PC-3 (cell line): Measurements from ENCODE around the gene GPR50. TPM values are rescaled to one million over a fixed set of nuclear protein-coding genes. Genes with fewer than 3 reads are reported as not detected.

Experiments
- ATAC-seq: fragments of 200-7000 bp; cut with Tn5 transposase; 2 replicates; pipeline ENCODE4 v1.9.1; 2020; ENCODE audit warnings: mild to moderate bottlenecking, moderate library complexity
- BruUV-seq: library from RNA; stranded (reverse); fragments of 400-500 nt; replicated peaks from 2 replicates; lab custom pipeline; 2021; lab: Mats Ljungman, UMichigan
- CTCF ChIA-PET: fragments of 300-600 bp; sonication (Branson Sonifier 250); formaldehyde crosslinking; loops from one replicate; lab custom pipeline; 2022; ENCODE audit warnings: antibody characterized with exemption; lab: Charles Lee
- POLR2A ChIA-PET: fragments of 300-600 bp; sonication (Branson Sonifier 250); formaldehyde crosslinking; loops from one replicate; lab custom pipeline; 2022; ENCODE audit warnings: antibody characterized with exemption; ENCODE audit not compliant: unreplicated experiment; lab: Charles Lee
- DNase-seq: peaks from one replicate; pipeline ENCODE4 v3.0.0-alpha.2; 2015
- H2AFZ ChIP-seq: fragments of 300-600 bp; sonication (generic); 2 replicates; pipeline ENCODE4 v1.6.0; 2016; ENCODE audit warnings: antibody characterized with exemption, low read length
- H3F3A ChIP-seq: fragments of 300-600 bp; sonication (generic); one replicate; pipeline ENCODE4 v1.6.0; 2017; ENCODE audit warnings: antibody characterized with exemption, low read length, control low read depth, mild to moderate bottlenecking; ENCODE audit not compliant: unreplicated experiment
- H3K27ac ChIP-seq: fragments of 300-600 bp; sonication (generic); 2 replicates; pipeline ENCODE4 v1.5.1; 2016; ENCODE audit warnings: mild to moderate bottlenecking, low read length
- H3K27me3 ChIP-seq: fragments of 300-600 bp; sonication (generic); 2 replicates; pipeline ENCODE4 v1.6.1; 2016; ENCODE audit warnings: low read length, mixed read lengths
- H3K36me3 ChIP-seq: fragments of 300-600 bp; sonication (generic); 2 replicates; pipeline ENCODE4 v1.6.1; 2016; ENCODE audit warnings: low read depth, mixed run types, low read length, mixed read lengths
- H3K4me1 ChIP-seq: fragments of 300-600 bp; sonication (generic); 2 replicates; pipeline ENCODE4 v1.5.1; 2016; ENCODE audit warnings: low read length; ENCODE audit not compliant: insufficient read depth
- H3K4me2 ChIP-seq: fragments of 300-600 bp; sonication (generic); 2 replicates; pipeline ENCODE4 v1.6.0; 2016; ENCODE audit warnings: low read length
- H3K4me3 ChIP-seq: fragments of 300-600 bp; sonication (generic); 2 replicates; pipeline ENCODE4 v1.5.1; 2016; ENCODE audit warnings: mild to moderate bottlenecking, low read length, mixed read lengths
- H3K79me2 ChIP-seq: fragments of 300-600 bp; sonication (generic); 2 replicates; pipeline ENCODE4 v1.6.1; 2017; ENCODE audit warnings: low read length, mixed read lengths
- H3K9ac ChIP-seq: fragments of 300-600 bp; sonication (generic); 2 replicates; pipeline ENCODE4 v1.6.0; 2016; ENCODE audit warnings: mild to moderate bottlenecking, low read length
- H3K9me2 ChIP-seq: fragments of 300-600 bp; sonication (generic); replicated peaks from 2 replicates; pipeline ENCODE4 v1.6.1; 2016; ENCODE audit warnings: mixed run types, low read length, mixed read lengths
- H3K9me3 ChIP-seq: fragments of 300-600 bp; sonication (generic); 2 replicates; pipeline ENCODE4 v1.6.1; 2016; ENCODE audit warnings: low read length, mixed read lengths
- H4K20me1 ChIP-seq: fragments of 300-600 bp; sonication (generic); 2 replicates; pipeline ENCODE4 v1.6.1; 2016; ENCODE audit warnings: low read length, mixed read lengths
- CTCF ChIP-seq: fragments of 300-600 bp; sonication (generic); conservative IDR thresholded peaks from 2 replicates; pipeline ENCODE4 v1.5.1; 2017; ENCODE audit warnings: antibody characterized with exemption, low read depth, mild to moderate bottlenecking, low read length
- EZH2 ChIP-seq: fragments of 300-600 bp; sonication (generic); IDR thresholded peaks from one replicate; pipeline ENCODE4 v1.6.1; 2017; ENCODE audit warnings: antibody characterized with exemption, mild to moderate bottlenecking, low read length; ENCODE audit not compliant: unreplicated experiment
- EZH2phosphoT487 ChIP-seq: fragments of 300-600 bp; sonication (generic); IDR thresholded peaks from 2 replicates; pipeline ENCODE4 v1.6.1; 2018; ENCODE audit warnings: mild to moderate bottlenecking, antibody characterized with exemption, low read length, borderline replicate concordance
- intact Hi-C: fragments of 100-400 bp; cut with micrococcal nuclease; formaldehyde crosslinking; loops from 2 replicates; pipeline ENCODE4 v1.9.0; 2023
- total RNA-seq: library from RNA; depleted of rRNA; stranded (reverse); fragments of >200 nt; gene quantifications from 2 replicates; pipeline ENCODE4 v1.2.3, GENCODE V29; 2014

GPR50 gene
- total RNA-seq, 1 experiment from 2014 or later: not detected

- Histone ChIP-seq H3K36me3 (no peaks in the 10 kb centered on the region), H3K4me2 (no peak overlapping the region), H3K4me3 (no peak overlapping the region), H2AFZ (no peak overlapping the region), H3K9me3 (no peaks in the 10 kb centered on the region), H3K9ac (no peak overlapping the region), H4K20me1 (no peaks in the 10 kb centered on the region), H3K9me2 (no peaks in the 10 kb centered on the region), H3K27ac (no peak overlapping the region), H3K4me1 (no peaks in the 10 kb centered on the region), H3K79me2 (no peaks in the 10 kb centered on the region), H3K27me3 (peaks cover 34% of the 10 kb centered on the region), H3F3A (no peaks in the 10 kb centered on the region)
- POLR2A ChIA-PET: no interaction called here
- intact Hi-C loops: no loop called here
- TF ChIP-seq EZH2phosphoT487: no peak
- no peak for TF ChIP-seq EZH2
- DNase-seq: no peak
- ATAC-seq: no peak
- CTCF ChIA-PET: no interaction called here
- BruUV-seq: no TSS peak
Measured at GRCh38 chrX:151174581-151175282, 1.7 kb upstream of the GPR50 start.

- no peak for ATAC-seq
- intact Hi-C loops: no loop called here
- POLR2A ChIA-PET: no interaction called here
Measured at GRCh38 chrX:151175283-151176062, 911 bp upstream of the GPR50 start.

More at GRCh38 chrX:151175283-151176062, 911 bp upstream of the GPR50 start:
- Histone ChIP-seq H3F3A (no peaks in the 10 kb centered on the region), H3K79me2 (no peaks in the 10 kb centered on the region), H3K9ac (no peak overlapping the region), H3K36me3 (no peaks in the 10 kb centered on the region), H3K4me1 (no peaks in the 10 kb centered on the region), H3K9me2 (no peaks in the 10 kb centered on the region), H3K27me3 (peaks cover 40% of the 10 kb centered on the region), H2AFZ (no peak overlapping the region), H3K27ac (no peak overlapping the region), H3K4me3 (no peak overlapping the region), H3K9me3 (no peaks in the 10 kb centered on the region), H4K20me1 (no peaks in the 10 kb centered on the region), H3K4me2 (no peak overlapping the region)
- no peak for DNase-seq
- CTCF ChIA-PET: no interaction called here
- TF ChIP-seq EZH2 (no peak), CTCF (no peak)
- no TSS peak for BruUV-seq
